Heart left ventricle (tissue), 13 donors: ENCODE results near the gene PIP5K1A.

Source experiments
- CTCF ChIP-seq, 12 donors: fragments of 200-600 bp; sonication (generic) in 4 of 12; IDR thresholded peaks; one replicate each; pipeline versions ENCODE4 v1.5.0 to v1.8.0; 2018 to 2022; ENCODE audit warnings: antibody characterized with exemption in 12 of 12, mild to moderate bottlenecking in 5 of 12
- POLR2A ChIP-seq, 2 donors: fragments of 450-650 bp; IDR thresholded peaks; one replicate each; pipeline ENCODE4 v1.6.1; 2017; ENCODE audit warnings: antibody characterized with exemption in 2 of 2, mild to moderate bottlenecking in 2 of 2, moderate library complexity in 2 of 2
- donor health status: ischemic (EF 13 %, LVEDD 7.1; RV severe dilation, severe dysfunction).
- donor health status: DM: no; HTN: yes; CAD: no.
- donor health status: DM: no; HTN: no; CAD: no.
- donor health status: ischemic (EF 25% LVEDD 6.9; RV normal size, moderate dysfunction).
- donor health status: ischemic (EF 25% LVEDD 5.7; RV mildly dilated, moderate dysfunction).
- donor health status: ischemic (EF 35%, LVEDD 5.7; RV mildly dilated, moderate dysfunction).
- donor health status: nonischemic (EF 11% LVEDD 7.7; RV severe dilation, severe dysfunction).
- donor health status: DM: yes; HTN: yes; CAD: no.
- donor health status: PGD.
- donor health status: ischemic (EF 29% LVEDD 5.4; RV normal size, mild dysfunction).
- donor health status: nonischemic (EF 23%, LVEDD 6.1; RV moderate dilation, normal function).

GRCh38 chr1:151158751-151159251 lies 39.6 kb upstream of the PIP5K1A start:
- TF ChIP-seq CTCF (IDR thresholded peaks at IDR 0.05) (no peak), POLR2A (IDR thresholded peaks at IDR 0.05) (no peak)
